Fibroblast of skin of right quadriceps (primary cell): ENCODE measurements around the gene IL6.
A peak's percentile ranks its signal among the peaks of the same experiment; 100 is the strongest.
"Not testable (repeated sequence)": the region's sequence is repeated elsewhere in the genome, so short reads cannot be mapped to it uniquely, and the experiment has no call there.

Experiments used
- DNase-seq: peaks from one replicate; pipeline ENCODE4 v3.0.0-alpha.2; 2013

Gene IL6

GRCh38 chr7:22729180-22729825 is 2.3 kb downstream of the IL6 start:
- DNase-seq = no peak

GRCh38 chr7:22730066-22730710 is 3.2 kb downstream of the IL6 start:
- no peak for DNase-seq

- DNase-seq = peak; percentile 20
Measured at GRCh38 chr7:22730921-22731654, 4.1 kb downstream of the IL6 start.

- no peak for DNase-seq
Measured at GRCh38 chr7:22731766-22732165, 4.8 kb downstream of the IL6 start.

GRCh38 chr7:22732556-22733126 is 5.6 kb downstream of the IL6 start:
- DNase-seq = no peak

GRCh38 chr7:22733761-22734160 is 6.8 kb downstream of the IL6 start:
- no peak for DNase-seq

GRCh38 chr7:22743014-22743413 is 16.0 kb downstream of the IL6 start:
- no peak for DNase-seq

- no peak for DNase-seq
Measured at GRCh38 chr7:22751341-22751740, 24.3 kb downstream of the IL6 start.

GRCh38 chr7:22757338-22757994 is 30.5 kb downstream of the IL6 start:
- no peak for DNase-seq

GRCh38 chr7:22758576-22758975 is 31.6 kb downstream of the IL6 start:
- DNase-seq = no peak

GRCh38 chr7:22759721-22760120 is 32.7 kb downstream of the IL6 start:
- DNase-seq = no peak

GRCh38 chr7:22762866-22763265 is 35.9 kb downstream of the IL6 start:
- no peak for DNase-seq

- DNase-seq = no peak
Measured at GRCh38 chr7:22765609-22766008, 38.6 kb downstream of the IL6 start.

- DNase-seq = peak; percentile 32
Measured at GRCh38 chr7:22771194-22771871, 44.3 kb downstream of the IL6 start.

- DNase-seq = no peak
Measured at GRCh38 chr7:22771872-22772228, 44.9 kb downstream of the IL6 start.

- no peak for DNase-seq
Measured at GRCh38 chr7:22772885-22773284, 45.9 kb downstream of the IL6 start.

- no peak for DNase-seq
Measured at GRCh38 chr7:22776964-22777363, 50.0 kb downstream of the IL6 start.

GRCh38 chr7:22779730-22780323 is 52.8 kb downstream of the IL6 start:
- not testable (repeated sequence) for DNase-seq

GRCh38 chr7:22781230-22781711 is 54.3 kb downstream of the IL6 start:
- peak; percentile 81 for DNase-seq
